SK-N-MC (cell line): ENCODE measurements around the gene KIAA0930.

Experiments used
- EZH2 ChIP-seq: fragments of 200-600 bp; sonication (generic); IDR thresholded peaks from one replicate; pipeline ENCODE4 v1.6.1; 2017; ENCODE audit warnings: antibody characterized with exemption
- POLR2AphosphoS5 ChIP-seq: IDR thresholded peaks from 2 replicates; pipeline ENCODE4 v1.6.1; 2012; ENCODE audit warnings: mild to moderate bottlenecking, low read depth, low read length, borderline replicate concordance

DNA sequence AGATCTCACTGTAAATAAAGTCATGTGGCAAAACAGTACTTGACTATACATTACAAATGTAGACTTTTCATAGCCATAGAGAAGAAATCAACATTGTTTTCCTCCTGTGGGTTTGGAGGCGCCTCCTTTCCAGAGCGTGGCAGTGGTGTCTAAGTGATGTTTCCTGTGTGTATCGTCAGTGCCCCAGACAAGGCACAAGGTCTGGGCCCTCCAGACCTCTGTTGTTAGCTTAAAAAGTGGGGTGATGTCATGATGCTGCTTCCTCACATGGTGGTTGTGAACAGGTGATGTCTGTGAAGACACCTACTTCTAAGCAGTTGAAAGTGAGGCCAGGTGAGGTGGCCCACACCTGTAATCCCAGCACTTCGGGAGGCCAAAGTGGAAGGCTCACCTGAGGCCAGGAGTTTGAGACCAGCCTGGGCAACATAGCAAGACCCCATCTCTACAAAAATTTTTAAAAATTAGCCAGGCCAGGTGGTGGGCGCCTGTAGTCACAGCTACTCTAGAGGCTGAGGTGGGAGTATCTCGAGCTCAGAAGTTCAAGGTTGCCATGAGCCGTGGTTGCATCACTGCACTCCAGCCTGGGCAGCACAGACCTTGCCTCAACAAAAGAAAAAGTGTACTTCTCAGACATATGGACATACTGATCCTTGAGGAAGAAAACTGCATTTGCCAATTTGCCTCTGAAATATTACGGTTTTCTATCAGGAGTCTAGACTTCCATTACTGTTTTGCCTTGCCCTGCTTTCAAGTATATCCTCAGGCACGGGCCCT is 61.2 kb downstream of the KIAA0930 start:
- no peak for TF ChIP-seq EZH2
- no peak for TF ChIP-seq POLR2AphosphoS5
